ENCODE measurements around the gene DCHS2. TPM values are rescaled to one million over a fixed set of nuclear protein-coding genes. Genes with fewer than 3 reads are reported as not detected.

Gene DCHS2
- total RNA-seq, 4 donors from 2014 or later: 2.3 to 5.0 (median 3.2) TPM

DNA sequence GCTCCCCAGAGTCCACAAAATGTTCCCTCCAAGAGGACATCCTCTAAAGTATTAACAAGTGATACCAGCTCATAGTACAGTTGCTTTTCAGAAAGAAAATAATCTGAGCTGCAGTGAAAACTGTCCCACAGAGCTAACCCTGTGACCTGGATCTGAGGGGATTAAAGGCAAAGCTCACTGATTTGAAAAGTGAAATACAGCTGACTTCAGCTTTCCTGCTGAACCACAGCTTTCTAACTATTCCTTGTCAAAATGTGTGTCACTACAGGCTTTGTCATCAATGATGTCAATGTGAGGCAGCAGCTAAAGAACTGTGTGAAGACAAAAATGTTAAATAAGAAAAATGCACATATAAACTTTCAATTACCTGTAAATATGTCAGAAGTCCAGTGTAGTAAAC is 36.9 kb downstream of the DCHS2 start:
- ATAC-seq: no peak
- Histone ChIP-seq H3K27ac (no peak overlapping the region), H3K27me3 (no peaks in the 10 kb centered on the region), H3K4me1 (no peaks in the 10 kb centered on the region), H3K4me3 (no peak overlapping the region), H3K36me3 (no peaks in the 10 kb centered on the region), H3K9me3 (no peaks in the 10 kb centered on the region)
- no peak for TF ChIP-seq POLR2A (IDR thresholded peaks at IDR 0.05)
- TF ChIP-seq POLR2AphosphoS5 (IDR thresholded peaks at IDR 0.05): no peak
- no peak for TF ChIP-seq EP300 (IDR thresholded peaks at IDR 0.05)
- TF ChIP-seq, protein P1, sequence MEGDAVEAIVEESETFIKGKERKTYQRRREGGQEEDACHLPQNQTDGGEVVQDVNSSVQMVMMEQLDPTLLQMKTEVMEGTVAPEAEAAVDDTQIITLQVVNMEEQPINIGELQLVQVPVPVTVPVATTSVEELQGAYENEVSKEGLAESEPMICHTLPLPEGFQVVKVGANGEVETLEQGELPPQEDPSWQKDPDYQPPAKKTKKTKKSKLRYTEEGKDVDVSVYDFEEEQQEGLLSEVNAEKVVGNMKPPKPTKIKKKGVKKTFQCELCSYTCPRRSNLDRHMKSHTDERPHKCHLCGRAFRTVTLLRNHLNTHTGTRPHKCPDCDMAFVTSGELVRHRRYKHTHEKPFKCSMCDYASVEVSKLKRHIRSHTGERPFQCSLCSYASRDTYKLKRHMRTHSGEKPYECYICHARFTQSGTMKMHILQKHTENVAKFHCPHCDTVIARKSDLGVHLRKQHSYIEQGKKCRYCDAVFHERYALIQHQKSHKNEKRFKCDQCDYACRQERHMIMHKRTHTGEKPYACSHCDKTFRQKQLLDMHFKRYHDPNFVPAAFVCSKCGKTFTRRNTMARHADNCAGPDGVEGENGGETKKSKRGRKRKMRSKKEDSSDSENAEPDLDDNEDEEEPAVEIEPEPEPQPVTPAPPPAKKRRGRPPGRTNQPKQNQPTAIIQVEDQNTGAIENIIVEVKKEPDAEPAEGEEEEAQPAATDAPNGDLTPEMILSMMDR (IDR thresholded peaks at IDR 0.05): no peak

DNA sequence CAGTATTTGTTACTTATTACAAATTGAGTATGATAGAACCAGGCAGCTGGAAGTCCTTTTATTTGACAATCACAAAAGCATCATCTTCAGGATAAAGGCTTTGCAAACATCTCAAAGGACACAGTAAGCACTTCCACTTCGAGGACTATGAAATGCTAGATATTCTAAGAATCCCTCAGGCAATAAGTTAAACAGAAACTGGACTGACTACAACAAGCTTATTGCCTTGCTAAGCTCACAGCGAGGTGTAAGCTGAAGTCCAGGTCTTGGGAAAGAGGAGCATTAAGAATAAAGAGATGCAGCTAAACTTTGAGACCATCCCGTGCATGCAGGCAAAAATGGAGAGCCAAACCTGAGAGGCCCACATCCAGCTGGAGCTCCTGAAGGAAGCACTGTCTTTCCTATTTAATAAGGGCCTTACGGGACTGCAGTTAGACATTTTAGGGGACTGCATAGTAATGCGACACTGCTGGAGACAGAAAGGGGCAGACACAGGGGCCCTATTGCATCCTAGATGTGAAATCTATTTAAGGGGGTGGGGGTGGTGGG is 38.7 kb downstream of the DCHS2 start:
- no peak for ATAC-seq
- Histone ChIP-seq H3K4me1 (no peaks in the 10 kb centered on the region), H3K9me3 (no peaks in the 10 kb centered on the region), H3K27ac (no peak overlapping the region), H3K27me3 (no peaks in the 10 kb centered on the region), H3K4me3 (no peak overlapping the region), H3K36me3 (no peaks in the 10 kb centered on the region)
- WGBS, 2 donors (ENCODE audit: low coverage in 1 of 2): 47 to 80% methylated on average over 3 to 5 of the region's 5 CpGs
- TF ChIP-seq EP300 (IDR thresholded peaks at IDR 0.05) (no peak), POLR2A (IDR thresholded peaks at IDR 0.05) (no peak), POLR2AphosphoS5 (IDR thresholded peaks at IDR 0.05) (no peak)
- TF ChIP-seq, protein P1 (IDR thresholded peaks at IDR 0.05): no peak

DNA sequence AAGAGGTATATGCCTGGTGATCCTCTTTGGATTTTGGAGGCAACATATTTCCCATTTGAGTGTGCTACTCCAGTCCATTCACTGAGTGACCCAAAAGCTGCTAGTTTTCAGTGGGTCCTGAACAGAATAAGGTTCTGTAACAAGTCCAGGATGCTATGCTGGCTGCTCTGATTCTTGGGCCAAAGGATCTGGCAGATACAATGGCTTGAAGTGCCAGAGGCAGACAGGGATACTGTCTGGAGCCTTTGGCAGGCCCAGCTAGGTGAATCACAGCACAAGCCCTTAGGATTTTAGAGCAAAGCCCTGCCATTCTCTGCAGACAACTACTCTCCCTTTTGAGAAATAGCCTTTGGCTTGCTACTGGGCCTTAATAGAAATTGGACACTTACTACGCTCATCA is 40.6 kb downstream of the DCHS2 start:
- 40 to 75% methylated on average over 1 of the region's 1 CpG for WGBS, 2 donors (ENCODE audit: low coverage in 1 of 2)
- Histone ChIP-seq H3K4me3 (no peak overlapping the region), H3K27ac (no peak overlapping the region), H3K4me1 (no peaks in the 10 kb centered on the region), H3K36me3 (no peaks in the 10 kb centered on the region), H3K9me3 (no peaks in the 10 kb centered on the region), H3K27me3 (no peaks in the 10 kb centered on the region)
- ATAC-seq: no peak
- TF ChIP-seq, protein P1 (IDR thresholded peaks at IDR 0.05): no peak
- no peak for TF ChIP-seq POLR2AphosphoS5 (IDR thresholded peaks at IDR 0.05)
- TF ChIP-seq EP300 (IDR thresholded peaks at IDR 0.05): no peak
- TF ChIP-seq POLR2A (IDR thresholded peaks at IDR 0.05): no peak

DNA sequence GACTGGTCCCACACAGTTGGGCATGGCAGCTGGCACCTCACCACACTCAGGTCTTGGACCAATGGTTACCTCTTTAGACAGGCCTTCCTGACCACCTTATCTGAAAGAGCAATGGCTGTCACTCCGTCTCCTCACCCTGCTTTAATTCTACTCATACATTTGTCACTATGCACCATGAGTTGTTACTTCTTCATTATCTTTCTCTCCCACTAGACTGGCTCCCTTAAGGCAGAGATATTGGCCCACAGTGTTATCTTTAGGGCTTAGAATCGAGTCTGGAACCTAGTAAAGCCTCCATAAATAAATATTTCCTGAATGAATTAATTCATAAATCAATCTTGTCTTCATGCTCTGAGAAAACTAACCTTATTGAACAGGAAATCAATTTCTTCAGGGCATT is 46.6 kb downstream of the DCHS2 start:
- WGBS, 2 donors (ENCODE audit: low coverage in 1 of 2): no CpG with 5 or more reads among the region's 2 CpGs
- no peak overlapping the region for H3K4me3 ChIP-seq
- H3K36me3 ChIP-seq: no peaks in the 10 kb centered on the region
- no peak for ATAC-seq
- H3K27me3 ChIP-seq: no peaks in the 10 kb centered on the region
- TF ChIP-seq, protein P1 (IDR thresholded peaks at IDR 0.05): no peak
- TF ChIP-seq POLR2AphosphoS5 (IDR thresholded peaks at IDR 0.05): no peak
- no peak for TF ChIP-seq EP300 (IDR thresholded peaks at IDR 0.05)
- TF ChIP-seq POLR2A (IDR thresholded peaks at IDR 0.05): no peak
- H3K27ac ChIP-seq: no peak overlapping the region
- H3K4me1 ChIP-seq: no peaks in the 10 kb centered on the region
- H3K9me3 ChIP-seq: no peaks in the 10 kb centered on the region

DNA sequence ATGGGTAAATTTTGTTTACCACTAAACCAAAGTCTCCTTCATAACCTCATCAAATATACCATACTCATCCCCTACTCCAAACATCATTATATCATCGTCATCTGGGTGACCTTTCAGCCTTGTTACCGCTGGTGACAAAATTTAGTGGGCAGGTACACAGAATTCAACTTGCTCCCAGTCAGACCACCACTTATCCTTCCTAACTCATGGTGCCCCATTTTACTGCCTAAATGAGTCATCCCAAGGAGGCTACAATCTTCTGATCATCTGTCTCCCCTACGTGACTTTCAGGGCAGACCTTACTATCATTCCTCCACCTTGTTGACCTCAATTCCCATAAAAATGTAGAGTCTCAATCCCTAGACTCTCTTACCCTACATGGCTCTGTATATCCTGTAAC is 49.6 kb downstream of the DCHS2 start:
- Histone ChIP-seq H3K4me3 (no peak overlapping the region), H3K4me1 (no peaks in the 10 kb centered on the region), H3K27me3 (no peaks in the 10 kb centered on the region), H3K27ac (no peak overlapping the region), H3K36me3 (no peaks in the 10 kb centered on the region), H3K9me3 (no peaks in the 10 kb centered on the region)
- ATAC-seq: no peak
- TF ChIP-seq POLR2AphosphoS5 (IDR thresholded peaks at IDR 0.05): no peak
- TF ChIP-seq, protein P1 (IDR thresholded peaks at IDR 0.05): no peak
- WGBS, 2 donors (ENCODE audit: low coverage in 1 of 2): 88 to 93% methylated on average over 3 of the region's 3 CpGs
